Globus pallidus (tissue), 1 donor: ENCODE results near the gene COG4.
A peak's percentile ranks its signal among the peaks of the same experiment; 100 is the strongest.

Experiments
- DNase-seq: peaks from one replicate; pipeline ENCODE4 v3.0.0-alpha.2; 2015; ENCODE audit warnings: low spot score

The COG4 gene

DNA sequence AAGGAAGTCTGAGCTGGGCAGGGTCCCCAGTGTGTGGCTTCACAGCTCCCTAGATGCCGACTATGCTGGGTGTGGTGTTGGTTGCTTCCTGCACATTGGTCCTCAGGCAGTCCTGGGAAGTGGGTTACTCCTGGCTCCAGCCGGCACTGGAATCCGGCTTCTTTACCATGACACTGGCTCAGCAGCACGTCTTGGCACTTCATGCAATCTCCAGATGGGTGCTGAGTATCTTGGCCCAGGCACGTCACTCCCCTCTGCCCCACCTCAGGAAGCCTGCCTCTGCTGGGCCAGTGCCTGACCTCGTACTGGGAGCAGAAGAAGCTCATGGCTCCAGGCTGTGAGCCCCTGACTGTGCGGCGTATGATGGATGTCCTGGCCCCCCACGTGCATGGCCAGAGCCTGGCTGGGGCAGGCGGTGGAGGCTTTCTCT is 44.4 kb downstream of the COG4 start:
- DNase-seq, result no peak

DNA sequence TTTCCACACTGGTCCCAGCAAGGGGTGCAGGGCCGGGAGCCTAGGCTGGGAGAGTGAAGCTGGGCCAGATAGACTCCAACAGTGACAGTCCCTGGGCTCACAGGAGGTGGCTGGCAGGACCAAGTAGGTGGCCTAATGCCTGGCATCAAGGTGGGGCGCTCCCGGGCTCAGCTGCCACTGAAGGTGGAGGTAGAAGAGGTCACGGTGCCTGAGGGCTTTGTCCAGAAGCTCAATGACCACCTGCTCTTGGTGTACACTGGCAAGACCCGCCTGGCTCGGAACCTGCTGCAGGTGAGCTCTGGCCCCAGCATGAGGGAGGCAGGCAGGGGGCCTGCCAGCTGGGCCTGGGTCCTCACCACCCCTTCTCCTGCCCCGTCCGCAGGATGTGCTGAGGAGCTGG is 45.2 kb downstream of the COG4 start:
- no peak for DNase-seq

DNA sequence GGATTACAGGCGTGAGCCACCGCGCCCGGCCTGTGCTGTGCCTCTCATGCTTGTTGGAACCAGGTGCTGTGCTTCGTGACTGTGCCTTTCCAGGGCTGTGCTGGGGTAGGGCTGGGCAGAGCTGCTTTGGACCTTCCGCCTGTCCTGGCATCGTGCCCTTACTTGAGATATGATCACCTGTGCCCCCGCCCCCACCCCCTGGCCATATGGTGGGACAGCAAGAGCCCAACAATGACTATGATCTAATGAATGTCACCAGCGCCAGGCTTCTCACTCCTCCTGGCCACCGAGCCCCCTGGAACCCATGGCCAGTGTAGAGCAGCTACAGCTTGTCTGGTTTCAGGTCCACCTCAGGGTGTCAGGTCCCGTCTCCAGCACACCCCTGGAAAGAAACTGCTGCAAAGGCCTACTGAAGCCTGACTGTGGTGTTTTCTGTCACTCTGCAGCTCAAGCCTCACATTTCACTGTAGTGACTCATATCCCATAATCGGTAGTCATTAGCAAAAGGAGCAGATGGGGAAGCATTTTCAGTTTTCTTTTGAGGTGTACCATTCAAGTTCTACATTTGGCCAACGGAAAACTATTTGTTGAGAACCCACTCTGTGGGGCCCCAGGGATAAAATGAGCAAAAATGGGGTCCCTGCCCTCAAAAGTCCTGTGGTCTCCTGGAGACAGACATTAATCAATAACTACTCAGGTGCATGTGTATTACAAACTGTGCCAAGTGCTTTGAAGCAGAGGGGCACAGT is 46.9 kb downstream of the COG4 start:
- DNase-seq, result no peak

DNA sequence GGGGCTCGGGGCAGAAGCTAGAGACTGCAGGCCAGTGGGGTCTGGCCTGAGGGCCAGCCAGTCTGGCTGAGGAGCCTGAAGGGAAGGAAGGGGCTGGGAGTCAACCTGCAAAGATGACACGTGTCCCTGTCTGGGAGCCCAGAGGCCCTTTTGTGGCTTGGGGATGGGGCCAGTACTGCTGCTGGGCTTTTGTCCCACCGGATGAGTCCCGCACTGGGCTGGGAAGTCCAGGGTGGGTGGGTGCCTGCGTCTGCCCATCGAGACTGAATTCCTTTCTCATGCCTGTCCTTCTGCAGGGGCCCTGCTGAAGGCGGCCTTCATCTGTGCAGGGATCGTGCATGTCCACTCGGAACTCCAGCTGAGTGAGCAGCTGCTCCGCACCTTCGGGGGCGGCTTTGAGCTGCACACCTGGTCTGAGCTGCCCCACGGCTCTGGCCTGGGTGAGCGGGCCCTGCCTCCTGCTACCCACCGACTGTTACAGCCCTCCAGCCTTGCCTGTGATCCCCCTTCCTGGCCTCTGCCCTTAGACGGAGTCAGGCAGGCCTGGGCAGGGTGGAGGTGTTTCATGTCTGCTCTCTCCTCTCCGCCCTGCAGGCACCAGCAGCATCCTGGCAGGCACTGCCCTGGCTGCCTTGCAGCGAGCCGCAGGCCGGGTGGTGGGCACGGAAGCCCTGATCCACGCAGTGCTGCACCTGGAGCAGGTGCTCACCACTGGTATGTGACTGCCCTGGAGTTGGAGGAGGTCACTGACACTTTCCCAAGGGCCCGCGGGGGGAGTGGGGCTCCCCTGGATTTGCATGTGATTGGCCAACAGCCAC is 48.1 kb downstream of the COG4 start:
- DNase-seq, result no peak

DNA sequence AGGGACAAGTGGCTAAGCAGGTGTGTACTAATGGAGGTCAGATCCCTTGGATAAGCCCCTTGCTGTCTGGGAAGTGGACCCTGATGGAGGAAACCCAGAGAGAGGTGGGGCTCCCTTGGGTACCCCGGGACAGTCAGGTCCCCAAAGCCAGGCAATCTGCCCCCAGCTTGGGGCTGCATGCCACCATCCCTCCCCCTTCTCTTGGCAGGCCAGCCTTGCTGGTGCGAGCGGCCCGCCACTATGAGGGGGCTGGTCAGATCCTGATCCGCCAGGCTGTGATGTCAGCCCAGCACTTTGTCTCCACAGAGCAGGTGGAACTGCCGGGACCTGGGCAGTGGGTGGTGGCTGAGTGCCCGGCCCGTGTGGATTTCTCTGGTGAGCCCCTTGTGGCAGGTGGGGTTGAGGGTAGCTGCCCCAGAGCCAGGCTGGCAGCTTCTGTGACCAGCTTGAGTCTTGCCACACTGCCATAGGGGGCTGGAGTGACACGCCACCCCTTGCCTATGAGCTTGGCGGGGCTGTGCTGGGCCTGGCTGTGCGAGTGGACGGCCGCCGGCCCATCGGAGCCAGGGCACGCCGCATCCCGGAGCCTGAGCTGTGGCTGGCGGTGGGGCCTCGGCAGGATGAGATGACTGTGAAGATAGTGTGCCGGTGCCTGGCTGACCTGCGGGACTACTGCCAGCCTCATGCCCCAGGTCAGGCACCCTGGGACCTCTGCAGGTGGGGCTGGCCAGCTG is 48.9 kb downstream of the COG4 start:
- DNase-seq, result no peak

DNA sequence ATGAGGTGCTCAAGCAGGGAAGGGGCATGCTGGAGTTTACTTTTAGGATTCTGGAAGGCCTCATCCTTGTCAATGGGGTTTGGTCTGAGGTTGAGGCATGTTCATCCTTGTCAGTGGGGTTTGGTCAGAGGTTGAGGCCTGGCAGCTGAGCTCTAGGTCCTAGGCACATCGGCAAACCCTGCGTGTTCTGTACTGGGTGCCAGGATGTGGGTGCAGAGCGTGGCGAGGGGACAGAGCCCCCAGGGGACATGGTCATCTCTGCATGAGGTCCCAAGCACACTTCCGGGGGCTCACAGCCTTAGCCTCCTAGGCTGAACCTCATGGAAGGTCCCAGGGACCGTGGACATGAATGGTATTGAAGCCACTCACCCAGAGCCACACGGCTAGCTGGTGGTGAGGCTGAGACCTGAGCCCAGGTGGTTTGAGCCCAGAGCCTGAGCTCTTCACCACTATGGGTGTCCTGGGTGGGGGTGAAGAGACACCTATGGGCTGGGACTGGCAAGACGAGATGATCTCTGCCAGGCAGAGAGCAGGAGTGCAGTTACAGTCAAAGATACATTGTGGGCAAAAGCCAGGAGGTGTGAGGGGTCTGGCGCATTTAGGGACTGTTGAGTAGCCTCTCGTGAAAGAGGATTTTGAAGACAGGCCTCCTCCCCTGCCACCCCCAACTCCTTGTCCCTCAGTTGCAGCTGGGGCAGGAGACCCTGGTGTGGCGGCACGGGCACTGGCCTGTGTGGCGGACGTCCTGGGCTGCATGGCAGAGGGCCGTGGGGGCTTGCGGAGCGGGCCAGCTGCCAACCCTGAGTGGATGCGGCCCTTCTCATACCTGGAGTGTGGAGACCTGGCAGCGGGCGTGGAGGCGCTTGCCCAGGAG is 49.7 kb downstream of the COG4 start:
- no peak for DNase-seq

DNA sequence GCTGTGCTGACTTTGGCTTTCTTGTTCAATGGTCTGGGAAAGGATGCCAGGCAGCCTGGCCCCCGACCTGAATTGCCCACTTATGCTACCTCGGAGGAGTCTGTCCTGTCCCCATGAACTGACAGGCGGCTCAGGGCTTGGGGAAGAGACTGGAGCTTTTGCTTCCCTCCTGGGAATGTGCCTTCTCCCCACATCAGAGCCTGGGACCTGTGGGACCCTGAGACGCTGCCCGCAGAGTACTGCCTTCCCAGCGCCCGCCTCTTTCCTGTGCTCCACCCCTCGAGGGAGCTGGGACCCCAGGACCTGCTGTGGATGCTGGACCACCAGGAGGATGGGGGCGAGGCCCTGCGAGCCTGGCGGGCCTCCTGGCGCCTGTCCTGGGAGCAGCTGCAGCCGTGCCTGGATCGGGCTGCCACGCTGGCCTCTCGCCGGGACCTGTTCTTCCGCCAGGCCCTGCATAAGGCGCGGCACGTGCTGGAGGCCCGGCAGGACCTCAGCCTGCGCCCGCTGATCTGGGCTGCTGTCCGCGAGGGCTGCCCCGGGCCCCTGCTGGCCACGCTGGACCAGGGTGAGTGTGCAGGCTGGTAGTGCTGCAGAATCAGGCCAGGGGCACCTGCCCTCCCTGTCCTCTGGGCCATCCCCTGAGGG is 50.4 kb downstream of the COG4 start:
- DNase-seq, result peak; percentile 10

DNA sequence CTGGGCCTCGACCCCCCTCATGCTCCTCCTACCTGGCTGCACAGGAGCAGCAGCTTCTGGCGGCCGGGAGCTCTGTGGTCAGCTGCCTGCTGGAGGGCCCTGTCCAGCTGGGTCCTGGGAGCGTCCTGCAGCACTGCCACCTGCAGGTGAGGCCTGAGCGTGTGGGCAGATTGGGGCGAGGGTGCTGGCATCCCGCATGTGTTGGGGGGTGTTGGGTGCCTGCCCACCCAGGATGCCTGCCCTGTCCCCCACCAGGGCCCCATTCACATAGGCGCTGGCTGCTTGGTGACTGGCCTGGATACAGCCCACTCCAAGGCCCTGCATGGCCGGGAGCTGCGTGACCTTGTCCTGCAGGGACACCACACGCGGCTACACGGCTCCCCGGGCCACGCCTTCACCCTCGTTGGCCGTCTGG is 52.4 kb downstream of the COG4 start:
- no peak for DNase-seq

DNA sequence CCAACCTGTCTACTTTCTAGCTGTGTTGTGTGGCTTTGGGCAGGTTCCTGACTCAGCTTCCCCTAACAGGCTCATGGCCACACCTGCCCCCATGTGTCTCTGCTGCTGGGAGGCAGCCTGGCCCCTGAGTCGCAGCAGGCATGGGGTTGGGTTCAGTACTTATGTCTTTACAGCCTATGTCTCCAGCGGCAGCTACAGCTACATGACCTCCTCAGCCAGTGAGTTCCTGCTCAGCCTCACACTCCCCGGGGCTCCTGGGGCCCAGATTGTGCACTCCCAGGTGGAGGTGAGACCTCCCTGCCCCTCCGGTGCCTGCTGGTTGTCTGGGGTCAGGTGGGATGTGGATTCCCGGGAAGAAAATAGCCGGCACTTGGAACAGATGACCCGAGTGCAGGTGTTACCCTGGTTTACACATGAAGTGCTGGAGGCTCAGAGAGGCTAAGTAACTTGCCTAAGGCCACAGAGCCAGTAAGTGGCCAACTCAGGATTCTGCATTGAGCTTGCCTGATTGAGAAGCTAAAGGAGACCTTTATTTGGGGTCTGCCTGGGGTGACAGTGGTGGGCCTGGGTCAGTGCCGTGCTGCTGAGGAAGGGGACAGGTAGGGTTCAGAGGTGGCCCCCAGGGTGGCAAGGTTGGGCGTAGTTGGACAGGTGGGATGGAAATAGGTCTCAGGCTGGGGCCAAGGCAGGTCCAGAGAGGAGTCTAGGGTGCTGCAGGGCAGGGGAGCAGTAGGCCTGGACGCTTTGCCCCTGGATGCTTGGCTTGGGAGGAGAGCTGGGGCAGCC is 53.0 kb downstream of the COG4 start:
- no peak for DNase-seq

DNA sequence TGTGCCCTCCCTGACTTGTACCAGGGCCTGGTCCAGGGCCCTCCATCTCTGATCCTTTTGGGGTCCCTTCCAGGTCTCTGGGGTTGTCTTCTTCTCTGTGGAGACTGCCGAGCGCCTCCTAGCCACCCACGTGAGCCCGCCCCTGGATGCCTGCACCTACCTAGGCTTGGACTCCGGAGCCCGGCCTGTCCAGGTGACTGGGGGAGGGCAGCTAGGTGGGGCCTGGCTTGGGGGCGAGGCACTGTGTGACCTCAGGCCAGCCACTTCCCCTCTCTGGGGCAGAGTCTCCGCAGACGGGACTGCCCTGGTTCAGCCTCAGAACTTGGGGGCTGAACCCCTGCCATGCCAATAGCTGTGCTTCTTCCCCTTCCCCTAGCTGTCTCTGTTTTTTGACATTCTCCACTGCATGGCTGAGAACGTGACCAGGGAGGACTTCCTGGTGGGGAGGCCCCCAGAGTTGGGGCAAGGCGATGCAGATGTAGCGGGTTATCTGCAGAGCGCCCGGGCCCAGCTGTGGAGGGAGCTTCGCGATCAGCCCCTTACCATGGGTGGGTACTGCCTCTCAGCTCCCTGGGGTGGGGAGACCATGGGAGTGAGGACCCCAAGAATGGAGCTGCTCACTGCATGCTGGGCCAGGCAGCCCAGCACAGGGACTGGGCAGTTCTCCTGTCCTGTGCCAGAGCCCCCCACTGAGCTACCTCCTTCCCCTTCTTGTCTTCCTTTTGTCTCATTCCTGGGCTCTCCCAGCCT is 54.4 kb downstream of the COG4 start:
- DNase-seq, result no peak

DNA sequence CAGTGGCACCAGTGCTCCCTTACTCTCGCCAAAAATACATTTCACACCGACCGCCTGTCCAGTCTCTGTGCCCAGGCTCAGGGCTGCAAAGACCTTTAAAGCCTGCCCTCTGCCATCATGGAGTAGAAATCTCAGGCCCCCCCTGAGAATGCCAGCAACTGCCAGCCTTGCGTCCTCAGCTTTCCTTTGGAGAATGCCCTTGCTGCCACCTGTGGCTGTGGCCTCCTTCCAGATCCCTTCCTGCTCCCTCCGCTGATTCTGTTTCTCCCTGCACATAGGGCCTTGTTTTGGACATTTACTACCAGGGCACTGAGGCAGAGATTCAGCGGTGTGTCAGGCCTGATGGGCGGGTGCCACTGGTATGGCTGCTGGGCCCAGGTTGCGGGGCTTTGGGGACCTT is 55.7 kb downstream of the COG4 start:
- no peak for DNase-seq

DNA sequence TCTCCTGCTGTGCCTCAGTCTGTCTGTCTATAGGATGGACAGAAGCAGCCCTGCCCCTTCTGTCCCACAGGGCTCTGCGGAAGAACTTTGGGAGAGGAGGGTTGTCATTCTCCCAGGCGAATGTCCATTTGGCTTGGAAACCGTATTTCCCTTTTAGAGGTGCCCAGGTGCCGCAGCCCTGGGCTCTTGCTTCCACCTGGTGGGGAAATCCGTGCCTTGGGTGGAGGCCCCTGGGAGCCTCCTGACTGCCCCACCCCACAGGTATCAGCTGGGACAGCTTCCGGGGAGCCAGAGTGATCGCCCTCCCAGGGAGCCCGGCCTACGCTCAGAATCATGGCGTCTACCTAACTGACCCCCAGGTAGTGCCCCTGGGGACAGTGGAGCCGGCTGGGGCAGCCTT is 56.2 kb downstream of the COG4 start:
- no peak for DNase-seq

DNA sequence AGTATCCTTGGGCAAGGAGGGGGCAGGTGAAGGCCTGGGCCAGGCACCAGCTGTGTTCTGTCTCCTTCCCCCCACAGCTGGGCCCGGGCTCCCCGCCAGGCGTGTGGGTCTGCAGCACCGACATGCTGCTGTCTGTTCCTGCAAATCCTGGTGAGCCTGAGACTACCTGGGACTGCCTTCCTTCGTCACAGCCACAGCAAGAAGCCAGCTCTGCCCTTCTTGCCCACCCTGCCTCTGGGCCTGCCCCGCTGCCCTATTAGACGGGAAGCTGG is 56.6 kb downstream of the COG4 start:
- no peak for DNase-seq

DNA sequence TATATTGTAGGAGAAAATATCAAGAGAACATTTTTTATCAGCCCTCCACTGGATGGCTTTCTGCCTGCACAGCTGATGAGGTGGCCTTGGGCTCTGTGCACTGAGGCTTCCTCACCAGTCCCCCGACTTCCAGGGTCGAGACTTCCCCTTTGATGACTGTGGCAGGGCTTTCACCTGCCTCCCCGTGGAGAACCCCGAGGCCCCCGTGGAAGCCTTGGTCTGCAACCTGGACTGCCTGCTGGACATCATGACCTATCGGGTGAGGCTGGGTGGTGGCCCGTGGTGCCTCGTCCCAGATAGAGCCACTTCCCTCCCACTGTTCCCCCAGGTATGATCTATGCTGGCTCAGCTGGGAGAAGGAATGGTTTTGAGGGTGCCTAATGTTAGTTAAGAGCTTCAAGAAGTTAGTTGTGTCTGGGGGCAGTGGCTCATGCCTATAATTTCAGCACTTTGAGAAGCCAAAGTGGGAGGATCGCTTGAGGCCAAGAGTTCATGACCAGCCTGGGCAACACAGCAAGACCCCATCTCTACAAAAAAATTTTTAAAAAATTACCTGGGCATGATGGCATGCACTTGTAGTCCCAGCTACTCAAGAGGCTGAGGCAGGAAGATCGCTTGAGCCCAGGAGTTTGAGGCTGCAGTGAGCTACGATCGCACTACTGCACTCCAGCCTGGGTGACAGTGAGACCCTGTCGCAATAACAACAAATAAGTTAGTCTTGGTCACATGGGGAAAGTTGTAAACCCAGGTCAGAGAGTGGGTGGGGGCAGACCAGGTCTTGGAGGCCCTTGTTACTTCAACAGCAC is 57.2 kb downstream of the COG4 start:
- no peak for DNase-seq

DNA sequence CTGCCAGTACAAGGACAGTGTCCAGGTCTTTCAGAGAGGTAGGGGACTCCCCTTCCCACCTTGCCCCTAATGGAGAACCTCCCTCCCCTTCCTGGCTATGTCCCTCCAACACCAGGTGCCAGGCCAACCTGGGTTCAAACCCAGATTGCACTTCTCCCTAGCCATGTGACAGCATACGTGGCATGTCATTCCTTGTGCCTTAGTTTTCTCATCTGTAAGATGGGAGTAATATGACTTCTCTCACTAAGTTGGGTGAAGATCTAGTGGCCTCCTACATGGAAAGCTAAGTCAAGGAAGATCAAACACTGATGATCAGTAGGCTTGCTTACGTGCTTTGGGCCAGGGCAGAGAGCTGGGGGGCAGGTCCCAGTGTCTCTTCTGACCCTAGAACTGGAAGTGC is 60.1 kb downstream of the COG4 start:
- no peak for DNase-seq

DNA sequence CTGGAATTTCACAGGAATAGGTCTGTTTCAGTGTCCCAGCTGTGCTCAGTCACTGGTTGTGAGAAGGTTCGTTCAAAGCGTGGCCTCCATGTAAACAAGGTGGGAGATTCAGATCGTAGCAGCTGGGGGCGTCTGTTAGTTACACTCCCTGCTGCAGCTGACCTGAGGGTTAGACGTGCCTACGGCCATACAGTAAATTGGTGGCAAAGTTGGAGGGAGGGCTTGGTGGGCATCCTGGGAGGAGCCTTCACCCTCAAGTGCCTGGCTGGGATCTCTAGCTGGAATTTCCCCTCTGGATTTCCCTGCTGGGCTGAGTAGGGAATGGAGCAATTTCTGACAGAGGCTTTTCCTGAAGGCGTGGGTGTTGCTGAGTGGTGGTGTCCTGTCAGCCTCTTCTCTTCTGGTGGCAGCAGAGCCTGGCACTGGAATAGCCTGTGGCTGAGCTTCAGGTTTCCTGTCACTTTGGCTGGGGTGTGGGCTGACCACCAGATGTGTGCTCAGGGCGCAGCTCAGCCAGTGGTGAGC is 62.6 kb downstream of the COG4 start:
- no peak for DNase-seq

DNA sequence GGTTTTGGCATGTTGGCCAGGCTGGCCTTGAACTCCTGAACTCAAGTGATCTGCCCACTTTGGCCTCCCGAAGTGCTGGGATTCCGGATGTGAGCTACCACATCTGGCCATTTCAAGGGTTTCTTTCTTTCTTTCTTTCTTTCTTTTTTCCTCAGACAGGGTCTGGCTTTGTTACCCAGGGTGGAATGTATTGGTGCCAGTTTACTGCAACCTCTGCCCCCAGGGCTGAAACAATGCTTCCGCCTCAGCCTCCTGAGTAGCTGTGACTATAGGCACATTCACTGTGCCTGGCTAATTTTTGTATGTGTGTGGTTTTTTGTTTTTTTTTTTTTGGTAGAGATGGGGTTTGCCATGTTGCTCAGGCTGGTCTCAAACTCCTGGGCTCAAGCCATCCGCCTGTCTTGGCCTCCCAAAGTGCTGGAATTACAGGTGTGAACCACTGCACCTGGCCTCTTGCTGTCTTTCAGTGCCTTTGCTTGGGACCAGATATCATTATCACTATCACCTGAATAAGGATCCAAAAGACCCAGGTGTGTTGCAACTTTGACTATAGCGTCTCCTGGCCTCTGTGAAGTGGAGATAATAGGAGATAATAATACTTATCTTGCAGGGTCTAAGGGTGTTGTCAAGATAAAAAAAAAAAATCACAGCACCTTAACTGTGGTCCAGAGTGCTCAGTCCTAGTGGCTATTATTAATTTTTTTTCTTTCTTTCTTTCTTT is 65.7 kb downstream of the COG4 start:
- no peak for DNase-seq

DNA sequence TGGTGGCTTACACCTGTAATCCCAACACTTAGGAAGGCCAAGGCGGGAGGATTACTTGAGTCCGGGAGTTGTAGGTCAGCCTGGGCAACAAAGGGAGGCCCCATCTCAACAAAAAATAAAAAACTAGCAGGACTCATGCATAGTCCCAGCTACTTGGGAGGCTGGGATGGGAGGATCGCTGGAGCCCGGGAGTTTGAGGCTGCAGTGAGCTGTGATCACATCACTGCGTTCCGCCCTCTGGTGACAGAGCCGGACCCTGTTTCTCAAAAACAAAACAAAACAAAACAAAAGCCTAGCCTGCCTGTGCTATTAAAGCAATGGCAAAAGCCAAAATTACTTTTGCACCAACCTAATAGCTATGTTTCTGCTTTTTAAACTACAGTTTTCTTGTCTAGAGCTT is 67.4 kb downstream of the COG4 start:
- no peak for DNase-seq
